ENCODE data around the gene EXOSC9.

- TF ChIP-seq EZH2 (IDR thresholded peaks at IDR 0.05), result no peak
- no peak for TF ChIP-seq POLR2AphosphoS5 (IDR thresholded peaks at IDR 0.05; ENCODE audit: borderline replicate concordance, low read depth, low read length)
- TF ChIP-seq FOXP2 (optimal IDR thresholded peaks at IDR 0.05; ENCODE audit: control extremely low read depth, extremely low read length, insufficient read depth), result no peak
Measured at GRCh38 chr4:121788896-121789295, 12.2 kb upstream of the EXOSC9 start.
